ENCODE results near the gene PLEKHG4B.

PLEKHG4B gene

DNA sequence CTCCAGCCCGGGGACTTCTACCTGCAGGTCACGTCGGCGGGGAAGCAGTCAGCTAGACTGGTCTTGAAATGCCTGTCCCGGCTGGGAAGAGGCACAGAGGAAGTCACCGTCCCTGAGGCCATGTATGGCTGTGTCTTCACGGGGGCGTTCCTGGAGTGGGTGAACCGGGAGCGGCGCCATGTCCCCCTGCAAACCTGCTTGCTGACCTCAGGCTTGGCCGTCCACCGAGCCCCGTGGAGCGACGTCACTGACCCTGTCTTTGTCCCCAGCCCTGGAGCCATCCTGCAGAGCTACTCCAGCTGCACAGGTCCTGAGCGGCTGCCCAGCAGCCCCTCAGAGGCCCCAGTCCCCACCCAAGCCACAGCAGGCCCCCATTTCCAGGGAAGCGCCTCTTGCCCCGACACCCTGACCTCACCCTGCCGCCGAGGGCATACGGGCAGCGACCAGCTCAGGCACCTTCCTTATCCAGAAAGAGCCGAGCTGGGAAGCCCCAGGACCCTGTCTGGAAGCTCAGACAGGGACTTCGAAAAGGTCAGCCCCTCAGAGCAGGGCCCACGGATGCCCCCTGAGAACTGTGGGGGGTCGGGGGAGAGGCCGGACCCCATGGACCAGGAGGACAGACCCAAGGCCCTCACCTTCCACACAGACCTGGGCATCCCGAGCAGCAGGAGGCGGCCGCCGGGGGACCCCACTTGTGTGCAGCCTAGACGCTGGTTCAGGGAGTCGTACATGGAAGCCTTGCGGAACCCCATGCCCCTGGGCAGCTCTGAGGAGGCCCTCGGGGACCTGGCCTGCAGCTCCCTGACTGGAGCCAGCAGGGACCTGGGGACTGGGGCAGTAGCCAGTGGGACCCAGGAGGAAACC is 47.8 kb downstream of the PLEKHG4B start:
- no peak for DNase-seq

DNA sequence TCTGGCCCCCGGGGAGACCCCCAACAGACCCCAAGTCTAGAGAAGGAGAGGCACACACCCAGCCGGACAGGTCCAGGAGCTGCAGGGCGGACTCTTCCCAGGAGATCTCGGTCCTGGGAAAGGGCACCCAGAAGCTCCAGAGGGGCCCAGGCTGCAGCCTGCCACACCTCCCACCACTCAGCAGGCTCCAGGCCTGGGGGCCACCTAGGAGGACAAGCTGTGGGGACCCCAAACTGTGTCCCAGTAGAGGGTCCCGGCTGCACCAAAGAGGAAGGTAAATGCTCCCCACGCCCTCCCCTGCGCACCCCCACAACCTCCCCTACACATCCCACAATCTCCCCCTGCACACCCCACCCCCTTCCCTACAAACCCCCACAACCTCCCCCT is 48.5 kb downstream of the PLEKHG4B start:
- no peak for DNase-seq

DNA sequence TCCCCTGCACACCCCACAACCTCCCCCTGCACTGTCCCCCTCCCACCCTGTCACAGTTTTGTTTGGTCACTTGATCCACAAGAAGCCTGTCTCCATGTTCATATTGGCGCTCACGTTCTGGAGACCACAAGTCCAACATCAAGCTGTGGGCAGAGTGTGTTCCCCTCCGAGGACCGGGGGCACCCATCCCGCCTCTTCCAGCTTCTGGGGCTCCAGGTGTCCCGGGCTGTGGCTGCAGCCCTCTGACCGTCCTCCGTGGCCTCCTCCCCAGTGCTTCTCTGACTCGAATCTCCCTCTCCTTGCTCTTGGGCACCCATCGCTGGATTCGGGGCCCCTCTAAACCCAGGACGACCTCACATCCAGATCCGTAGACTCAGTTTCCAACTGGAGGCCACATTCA is 49.2 kb downstream of the PLEKHG4B start:
- no peak for DNase-seq

DNA sequence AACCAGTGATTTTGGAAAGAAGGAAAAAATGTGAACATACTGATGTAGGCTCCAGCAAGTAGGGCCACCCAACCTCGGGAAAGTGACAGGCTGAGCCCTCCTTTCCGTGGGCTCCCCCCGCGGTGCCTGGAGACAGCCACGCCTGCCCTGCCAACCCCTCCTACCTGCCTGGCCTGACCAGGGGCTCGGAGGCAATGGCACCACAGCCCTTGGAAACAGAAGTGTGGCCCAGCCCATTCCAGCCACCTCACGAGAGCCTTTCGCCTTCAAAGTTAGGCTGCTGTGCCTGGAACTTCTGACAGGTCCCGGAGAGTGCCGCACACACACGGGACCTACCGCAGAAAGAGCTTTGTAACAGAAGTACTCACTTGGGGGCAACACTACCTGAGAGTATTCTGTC is 49.8 kb downstream of the PLEKHG4B start:
- DNase-seq = no peak

DNA sequence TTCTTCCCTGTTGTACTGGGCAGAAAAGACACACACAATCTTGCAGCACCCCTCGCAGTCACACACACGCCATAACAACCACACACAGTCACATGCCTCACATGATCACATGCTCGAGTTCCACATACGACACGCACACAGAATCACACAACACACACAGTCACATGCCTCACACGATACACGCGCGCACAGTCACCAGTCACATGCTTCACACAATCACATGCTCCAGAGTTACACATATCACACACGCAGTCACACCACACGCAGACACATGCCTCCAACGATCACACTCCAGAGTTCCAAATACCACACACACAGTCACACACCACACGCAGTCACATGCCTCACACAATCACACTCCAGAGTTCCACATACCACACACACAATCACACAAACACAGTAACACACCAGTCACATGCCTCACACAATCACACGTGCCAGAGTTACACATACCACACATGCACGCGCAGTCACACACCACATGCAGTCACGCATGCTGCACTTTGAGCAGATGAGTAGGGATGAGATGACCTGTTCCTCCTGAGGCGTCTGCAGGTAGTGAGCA is 50.4 kb downstream of the PLEKHG4B start:
- no peak for DNase-seq

DNA sequence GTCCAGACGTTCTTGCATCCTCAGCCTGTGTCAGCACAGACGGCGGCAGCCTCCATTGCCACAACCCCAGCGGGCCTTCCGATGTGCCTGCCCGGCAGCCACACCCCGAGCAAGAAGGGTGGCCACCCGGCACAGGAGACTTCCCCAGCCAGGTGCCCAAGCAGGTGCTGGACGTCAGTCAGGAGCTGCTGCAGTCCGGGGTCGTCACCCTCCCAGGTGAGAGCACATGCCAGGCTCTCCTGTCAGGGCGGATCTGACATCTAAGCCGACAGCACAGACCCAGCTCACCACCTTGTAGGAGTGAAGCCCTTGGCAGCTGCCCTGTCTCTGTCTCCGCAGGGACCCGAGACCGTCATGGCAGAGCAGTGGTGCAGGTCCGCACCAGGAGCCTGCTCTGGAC is 51.1 kb downstream of the PLEKHG4B start:
- no peak for DNase-seq

DNA sequence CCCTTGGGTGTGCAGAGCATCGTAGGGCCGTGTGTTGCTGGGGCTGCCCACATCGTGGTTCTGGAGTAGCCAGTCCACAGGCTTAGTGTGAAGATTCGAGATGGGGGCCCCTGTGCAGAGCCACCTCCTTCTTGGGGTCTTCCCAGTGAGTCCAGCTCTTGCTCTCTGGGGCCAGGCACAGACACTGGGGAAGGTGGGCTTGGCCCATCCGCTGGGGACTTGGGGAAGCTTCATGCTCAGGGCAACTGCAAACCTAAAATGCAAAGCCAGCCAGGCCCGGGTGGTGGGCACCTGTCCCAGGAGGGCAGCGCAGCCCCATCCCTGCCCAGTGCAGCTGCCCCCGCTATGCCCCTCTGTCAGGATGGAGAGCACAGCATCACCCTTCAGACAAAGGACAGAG is 53.0 kb downstream of the PLEKHG4B start:
- no peak for DNase-seq

DNA sequence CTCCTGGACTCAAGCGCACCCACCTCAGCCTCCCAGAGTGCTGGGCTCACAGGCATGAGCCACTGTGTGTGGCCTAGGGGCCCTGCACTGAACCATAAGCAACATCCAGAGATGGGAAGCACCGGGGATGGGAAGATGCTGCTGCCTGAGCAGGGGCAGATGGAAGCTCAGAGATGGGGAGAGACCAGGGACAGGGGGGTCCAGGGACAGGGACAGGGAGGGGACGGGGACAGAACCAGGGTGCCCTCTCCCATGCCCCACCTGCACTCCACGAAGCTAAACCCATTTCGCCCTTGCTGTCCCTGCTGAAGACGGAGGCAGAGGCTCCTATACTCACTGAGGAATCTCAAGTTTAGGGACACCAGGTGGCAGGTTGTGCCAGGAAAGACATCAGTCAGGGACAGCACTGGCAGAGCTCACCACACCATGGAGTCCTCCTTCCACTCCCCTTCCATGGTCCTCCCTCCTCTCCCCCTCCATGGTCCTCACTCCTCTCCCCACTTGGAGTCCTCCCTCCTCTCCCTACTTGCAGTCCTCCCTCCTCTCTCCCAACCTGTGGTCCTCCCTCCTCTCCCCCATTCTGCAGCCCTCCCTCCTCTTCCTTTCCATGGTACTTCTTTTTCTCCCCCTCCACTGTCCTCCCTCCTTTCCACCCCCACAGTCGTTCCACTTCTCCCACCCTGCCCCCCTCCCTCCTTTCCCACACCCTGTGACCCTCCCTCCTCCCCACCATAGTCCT is 53.8 kb downstream of the PLEKHG4B start:
- no peak for DNase-seq

DNA sequence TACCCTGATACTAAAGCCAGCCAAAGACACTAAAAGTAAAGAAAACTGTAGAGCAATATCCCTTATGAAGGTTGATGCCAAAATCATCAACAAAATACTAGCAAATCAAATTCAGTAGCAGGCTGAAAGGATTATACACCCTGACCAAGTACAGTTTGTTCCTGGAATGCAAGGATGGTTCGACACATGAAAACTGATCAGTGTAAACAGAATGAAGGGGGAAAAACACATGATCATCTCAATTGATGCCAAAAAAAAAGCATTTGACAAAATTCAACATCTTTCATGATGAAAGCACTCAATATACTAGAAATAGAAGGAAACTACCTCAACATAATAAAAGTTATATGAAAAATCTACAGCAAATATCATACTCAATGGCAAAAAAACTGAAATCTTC is 55.8 kb downstream of the PLEKHG4B start:
- DNase-seq = no peak

DNA sequence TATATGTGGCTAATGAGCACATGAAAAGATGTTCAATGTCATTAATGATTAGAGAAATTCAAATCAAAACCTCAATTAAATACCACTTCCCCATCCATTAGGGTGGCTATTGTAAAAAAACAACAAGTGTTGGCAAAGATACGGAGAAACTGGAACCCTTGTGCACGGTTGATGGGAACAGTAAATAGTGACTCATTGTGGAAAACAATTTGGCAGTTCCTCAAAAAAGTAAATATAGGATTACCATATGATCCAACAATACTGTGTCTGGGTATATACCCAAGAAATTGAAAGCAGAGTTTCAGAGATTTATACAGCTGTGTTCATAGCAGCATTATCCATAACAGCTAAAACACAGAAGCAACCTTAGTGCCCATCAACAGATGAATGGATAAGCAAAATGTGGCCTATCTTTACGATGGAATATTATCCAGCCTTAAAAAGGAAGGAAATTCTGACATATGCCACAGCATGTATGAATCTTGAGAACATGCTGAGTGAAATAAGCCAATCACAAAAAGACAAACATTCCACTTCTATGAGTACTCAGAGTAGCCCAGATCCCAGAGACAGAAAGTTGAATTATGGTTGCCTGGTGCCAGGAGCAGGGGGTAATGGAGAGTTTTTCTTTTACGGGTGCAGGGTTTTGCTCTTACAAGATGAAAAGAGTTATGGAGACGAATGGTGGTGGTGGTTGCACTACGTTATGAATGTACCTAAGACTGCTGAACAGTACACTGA is 57.9 kb downstream of the PLEKHG4B start:
- peak; percentile 69 for DNase-seq

DNA sequence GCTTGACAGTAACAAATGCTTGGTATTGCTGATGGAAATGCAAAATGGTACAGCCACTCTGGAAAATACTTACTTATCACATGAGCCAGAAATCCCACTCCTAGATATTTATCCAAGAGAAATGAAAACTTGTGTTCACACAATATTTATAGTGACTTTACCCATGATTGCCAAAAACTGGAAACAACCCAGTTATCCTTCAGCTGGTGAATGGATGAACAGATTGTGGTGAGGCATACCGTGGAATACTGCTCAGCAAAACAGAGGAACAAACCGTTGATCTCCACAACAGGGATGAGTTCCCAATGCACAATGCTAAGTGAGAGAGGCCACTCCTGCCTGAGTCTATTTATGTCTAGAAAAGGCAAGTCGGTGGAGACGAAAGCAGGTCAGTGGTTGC is 58.8 kb downstream of the PLEKHG4B start:
- DNase-seq = no peak

DNA sequence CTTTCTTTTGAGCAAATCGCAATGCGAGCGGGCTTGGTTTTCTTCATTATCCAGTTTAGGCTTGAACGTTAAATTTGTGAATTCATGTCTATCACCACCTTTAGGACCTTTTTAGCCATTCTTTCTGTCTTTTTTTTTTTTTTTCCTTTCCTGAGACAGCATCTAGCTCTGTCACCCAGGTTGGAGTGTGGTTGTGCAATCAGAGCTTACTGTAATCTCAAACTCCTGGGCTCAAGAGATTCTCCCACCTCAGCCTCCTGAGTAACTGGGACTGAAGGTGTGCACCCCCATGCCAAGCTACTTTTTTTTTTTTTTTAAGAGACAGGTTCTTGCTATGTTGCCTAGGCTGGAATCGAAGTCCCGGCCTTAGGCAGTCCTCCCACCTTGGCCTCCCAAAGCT is 60.1 kb downstream of the PLEKHG4B start:
- DNase-seq = no peak

DNA sequence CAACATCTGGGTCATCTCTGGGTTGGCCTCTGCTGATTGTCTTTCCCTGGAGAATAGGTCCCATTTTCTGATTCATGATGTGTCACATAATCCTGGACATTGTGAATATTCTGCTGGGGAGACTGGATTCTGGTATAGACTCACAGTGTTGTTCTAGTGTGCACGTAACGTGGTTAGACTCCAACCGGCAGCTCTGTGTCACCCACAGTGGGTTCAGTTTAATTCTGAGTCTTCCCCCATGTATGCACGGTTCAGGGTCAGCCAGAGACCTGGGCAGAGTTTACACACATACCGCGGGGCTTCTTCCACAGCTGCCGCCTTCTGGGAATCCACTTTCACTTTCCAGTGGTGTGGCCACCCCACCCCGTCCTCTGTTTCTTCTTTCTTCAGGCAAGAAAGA is 61.3 kb downstream of the PLEKHG4B start:
- DNase-seq = no peak

DNA sequence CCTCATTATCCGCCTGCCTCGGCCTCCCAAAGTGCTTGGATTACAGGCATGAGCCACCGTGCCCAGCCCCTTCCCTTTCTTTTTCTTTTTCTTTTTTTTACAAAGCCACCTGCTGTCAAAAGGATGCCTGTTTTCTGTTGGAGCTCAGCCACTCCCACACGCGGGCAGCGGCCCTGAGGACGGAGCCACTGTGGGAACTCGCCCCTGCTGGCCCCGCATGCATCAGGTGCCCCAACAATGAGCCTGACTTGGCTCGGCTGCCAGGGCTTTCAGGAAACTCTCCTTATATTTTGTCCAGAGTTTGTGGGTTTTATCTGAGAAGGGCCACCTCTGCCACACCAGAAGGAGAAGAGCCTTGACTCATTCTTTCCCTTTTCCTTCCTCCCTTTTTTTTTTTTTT is 62.3 kb downstream of the PLEKHG4B start:
- no peak for DNase-seq

DNA sequence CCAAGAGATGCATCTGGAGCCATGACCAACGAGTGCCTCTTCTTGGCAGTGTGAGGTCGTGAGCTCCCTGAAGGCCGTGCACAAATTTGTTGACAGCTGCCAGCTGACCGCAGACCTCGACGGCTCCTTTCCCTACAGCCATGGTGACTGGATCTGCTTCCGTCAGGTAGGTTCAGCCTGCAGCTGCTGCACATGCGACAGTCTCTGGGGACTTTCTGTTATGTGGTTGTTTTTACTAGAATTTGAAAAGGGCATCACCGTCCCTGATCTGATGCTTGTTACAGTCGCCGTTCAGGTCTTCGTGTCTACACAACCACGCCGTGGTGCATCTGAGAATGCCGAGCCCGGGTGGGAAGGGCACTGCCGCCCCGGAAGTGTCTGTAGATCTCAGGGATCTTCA is 62.9 kb downstream of the PLEKHG4B start:
- no peak for DNase-seq

DNA sequence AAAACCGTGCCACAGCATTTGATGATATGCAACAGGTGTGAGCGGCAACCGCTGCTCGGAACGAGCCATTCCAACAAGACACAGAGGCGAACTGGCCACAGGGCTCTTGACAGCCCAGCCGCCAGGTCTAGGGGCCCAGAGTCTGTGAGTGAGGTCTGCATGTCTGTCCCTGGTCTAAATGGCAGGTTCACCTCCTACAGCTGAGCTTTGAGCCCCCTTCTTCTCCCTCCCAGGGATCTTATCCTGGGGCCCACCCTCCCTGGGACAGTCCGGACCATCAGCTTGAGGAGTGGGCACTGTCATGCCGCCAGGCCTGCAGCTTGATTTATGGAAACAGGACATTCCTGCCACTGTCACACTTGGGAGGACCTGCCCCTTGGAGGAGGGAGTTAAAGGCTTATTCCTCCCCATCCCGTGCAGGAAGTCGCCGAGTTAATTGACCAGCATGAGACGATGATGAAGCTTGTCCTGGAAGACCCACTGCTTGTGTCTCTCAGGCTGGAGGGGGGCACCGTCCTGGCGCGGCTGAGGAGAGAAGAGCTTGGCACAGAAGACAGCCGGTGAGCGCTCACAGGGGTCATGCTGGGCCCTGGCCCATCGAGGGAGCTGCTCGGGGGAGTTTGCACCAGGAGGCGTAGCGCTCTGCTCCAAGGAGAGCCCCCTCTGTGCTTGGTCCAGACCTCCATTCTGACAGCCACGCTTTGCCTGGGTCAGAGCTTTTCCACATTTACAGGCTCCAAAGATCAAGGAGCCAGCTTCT is 63.9 kb downstream of the PLEKHG4B start:
- no peak for DNase-seq

DNA sequence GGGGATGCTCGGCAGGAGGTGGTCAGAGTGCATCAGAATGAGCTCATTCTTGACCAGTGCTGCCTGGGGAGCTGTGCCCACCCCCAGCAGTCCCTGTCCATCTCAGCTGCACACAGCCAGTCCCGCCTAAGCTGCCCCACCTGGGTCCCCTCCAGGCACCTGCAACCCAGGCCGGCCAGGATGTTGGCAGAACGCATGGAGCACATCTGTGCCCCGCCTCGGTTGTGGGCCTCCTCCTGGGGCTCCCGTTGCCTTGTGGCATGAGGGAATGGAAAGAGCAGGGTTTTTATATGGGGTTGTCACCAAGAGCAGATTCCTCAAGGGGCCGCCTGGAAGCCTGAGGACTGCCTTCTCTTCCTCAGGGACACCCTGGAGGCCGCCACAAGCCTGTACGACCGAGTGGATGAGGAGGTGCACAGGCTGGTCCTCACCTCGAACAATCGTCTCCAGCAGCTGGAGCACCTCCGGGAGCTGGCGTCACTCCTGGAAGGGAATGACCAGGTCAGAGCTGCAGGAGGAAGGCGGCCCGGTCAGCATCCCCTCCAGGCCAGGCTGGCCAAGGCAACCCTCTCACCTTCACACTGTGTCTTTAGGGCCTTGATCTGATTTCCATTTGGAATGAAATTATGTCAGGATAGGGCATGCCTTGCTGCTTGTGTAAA is 64.6 kb downstream of the PLEKHG4B start:
- DNase-seq = no peak

DNA sequence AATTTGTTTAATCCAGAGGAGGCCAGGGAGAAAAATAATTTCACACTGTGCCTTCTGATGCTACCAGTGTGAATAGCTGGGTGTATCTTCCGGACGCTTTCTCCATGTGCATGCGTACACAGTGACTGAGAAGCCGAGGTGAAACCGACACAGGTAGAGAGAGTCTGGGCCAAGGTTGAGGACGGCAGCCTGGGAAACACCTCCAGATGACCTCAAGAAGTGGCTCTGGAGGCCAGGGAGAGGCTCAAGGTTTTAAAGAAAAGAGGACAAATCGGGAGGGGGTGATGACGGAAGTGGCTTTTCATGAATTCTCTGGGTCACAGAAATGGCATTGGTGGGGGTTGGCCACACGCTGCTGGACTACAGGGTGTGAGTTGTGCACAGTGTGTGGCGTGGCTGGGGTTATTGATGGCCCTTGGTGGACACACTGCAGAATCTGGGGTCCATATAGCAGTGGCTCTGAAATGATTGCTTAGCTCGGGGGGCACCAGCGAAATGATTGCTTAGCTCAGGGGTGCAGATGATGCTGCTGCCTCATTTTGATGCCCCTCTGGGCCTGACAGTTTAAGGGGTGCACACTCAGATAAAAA is 65.3 kb downstream of the PLEKHG4B start:
- DNase-seq = no peak

DNA sequence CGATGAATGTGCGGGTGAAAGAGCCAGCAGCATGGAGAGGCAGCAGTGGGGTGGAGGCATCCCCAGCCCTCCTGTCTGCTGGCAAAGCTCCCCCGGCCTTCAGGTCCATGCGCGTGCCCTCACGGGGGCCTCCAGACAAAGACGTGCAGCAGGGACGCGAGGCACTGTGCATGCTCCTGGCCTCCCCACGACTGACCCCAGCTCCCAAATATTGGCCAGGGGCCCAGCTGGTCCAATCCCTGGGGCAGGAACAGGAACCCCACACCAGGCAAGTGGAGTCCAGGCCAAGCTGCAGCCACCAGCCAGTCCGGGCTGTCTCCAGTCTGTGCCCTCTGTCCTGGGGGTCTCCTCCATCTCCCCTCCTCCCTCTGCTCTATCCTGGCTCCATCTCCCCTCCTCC is 65.8 kb downstream of the PLEKHG4B start:
- no peak for DNase-seq

DNA sequence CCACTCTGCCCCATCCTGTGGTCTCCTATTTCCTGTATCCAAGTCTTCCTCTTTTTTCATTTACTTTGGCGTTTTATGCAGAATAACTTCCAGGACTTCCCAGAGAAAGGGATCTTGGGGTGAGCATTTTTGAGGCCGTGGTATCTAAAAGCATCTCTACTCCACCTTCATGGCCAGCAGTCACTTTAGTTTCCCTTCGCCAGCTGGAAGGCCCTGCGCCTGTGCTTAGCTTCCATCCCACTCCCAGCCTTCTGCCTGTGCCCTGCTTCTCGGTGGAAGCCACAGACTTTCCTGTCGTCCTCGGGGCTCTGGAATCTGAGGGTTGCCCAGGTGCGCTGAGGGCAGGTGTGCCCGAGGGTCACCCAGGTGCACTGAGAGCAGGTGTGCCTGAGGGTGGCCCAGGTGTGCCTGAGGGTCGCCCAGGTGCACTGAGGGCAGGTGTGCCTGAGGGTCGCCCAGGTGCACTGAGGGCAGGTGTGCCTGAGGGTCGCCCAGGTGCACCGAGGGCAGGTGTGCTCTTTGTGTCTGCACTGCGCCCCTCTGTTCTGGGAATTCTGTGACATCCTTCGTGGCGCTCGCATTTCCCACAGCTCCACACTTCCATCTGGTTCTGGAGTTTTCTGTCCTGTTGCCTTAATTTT is 67.0 kb downstream of the PLEKHG4B start:
- no peak for DNase-seq

Data from NCI-H345 (cell line).